DLD1 (cell line): Measurements from ENCODE around the gene ADAMTSL5.
"Not testable (repeated sequence)": the region's sequence is repeated elsewhere in the genome, so short reads cannot be mapped to it uniquely, and the experiment has no call there.

Experiments
- in situ Hi-C: cut with HindIII; loops from 2 replicates; pipeline ENCODE4 v1.10.0; 2017; ENCODE audit warnings: low sequenced_read_pairs

ADAMTSL5 gene

GRCh38 chr19:1514295-1514661 lies 1.5 kb upstream of the ADAMTSL5 start:
- in situ Hi-C loops, result no loop called here

DNA sequence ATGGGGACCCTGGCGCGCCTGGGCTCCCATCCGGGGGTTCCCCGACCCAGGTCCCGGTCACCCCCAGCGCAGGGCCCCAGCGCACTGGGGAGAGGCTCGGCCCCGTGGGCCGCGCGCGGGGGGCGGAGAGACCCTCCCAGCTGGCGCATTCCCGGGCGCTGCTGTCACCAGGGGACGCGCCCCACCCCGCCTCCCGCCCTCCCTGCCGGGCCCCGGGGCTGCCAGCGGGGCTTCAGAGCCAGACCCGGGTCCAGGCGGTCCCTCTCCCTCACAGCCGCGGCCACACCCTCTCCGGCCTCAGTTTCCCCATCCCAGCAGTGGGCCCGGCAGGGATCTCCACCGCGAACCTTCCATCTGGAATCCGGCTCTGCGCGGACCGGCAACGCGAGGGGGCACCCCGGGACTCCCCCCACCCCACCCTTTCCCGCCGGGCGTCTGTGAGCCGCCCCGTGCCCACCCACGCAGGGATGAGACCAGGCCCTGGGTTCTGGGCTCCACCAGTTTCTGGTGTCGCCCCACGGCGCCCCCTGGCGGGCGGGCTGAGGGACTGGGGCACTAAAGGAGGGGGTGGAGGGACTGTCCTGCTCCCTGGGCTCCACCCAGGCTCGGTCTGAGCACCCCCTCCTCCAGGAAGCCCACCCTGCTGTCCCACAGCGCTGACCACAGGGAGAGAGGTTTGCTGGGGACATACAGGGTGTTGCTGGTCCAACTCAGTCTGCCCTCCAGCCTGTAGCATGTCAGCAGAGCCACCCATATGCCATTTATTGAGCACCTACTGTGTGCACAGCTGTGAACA lies 878 bp upstream of the ADAMTSL5 start:
- in situ Hi-C loops, result no loop called here

- in situ Hi-C loops, result no loop called here
Observed at GRCh38 chr19:1511318-1512317, 1.2 kb downstream of the ADAMTSL5 start.

- in situ Hi-C loops, result no loop called here
Observed at GRCh38 chr19:1510807-1511206, 2.0 kb downstream of the ADAMTSL5 start.

DNA sequence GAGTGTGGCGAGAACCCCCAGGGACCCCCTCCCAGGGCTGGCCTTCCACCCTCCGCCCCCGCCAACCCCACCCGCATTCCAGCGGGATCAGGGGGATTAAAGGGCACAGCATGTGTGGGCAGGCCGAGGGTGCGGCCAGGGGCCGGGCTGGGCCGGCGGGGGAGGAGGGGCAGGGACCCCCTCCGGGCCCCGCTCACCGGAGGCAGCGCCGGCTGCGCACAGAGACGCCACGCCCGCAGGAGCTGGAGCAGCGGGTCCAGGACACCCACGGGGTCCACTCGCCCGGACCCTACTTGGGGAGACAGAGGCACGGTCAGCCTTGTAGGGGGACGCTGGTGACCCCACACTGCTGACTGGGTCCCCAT lies 2.4 kb downstream of the ADAMTSL5 start:
- in situ Hi-C loops, result no loop called here

DNA sequence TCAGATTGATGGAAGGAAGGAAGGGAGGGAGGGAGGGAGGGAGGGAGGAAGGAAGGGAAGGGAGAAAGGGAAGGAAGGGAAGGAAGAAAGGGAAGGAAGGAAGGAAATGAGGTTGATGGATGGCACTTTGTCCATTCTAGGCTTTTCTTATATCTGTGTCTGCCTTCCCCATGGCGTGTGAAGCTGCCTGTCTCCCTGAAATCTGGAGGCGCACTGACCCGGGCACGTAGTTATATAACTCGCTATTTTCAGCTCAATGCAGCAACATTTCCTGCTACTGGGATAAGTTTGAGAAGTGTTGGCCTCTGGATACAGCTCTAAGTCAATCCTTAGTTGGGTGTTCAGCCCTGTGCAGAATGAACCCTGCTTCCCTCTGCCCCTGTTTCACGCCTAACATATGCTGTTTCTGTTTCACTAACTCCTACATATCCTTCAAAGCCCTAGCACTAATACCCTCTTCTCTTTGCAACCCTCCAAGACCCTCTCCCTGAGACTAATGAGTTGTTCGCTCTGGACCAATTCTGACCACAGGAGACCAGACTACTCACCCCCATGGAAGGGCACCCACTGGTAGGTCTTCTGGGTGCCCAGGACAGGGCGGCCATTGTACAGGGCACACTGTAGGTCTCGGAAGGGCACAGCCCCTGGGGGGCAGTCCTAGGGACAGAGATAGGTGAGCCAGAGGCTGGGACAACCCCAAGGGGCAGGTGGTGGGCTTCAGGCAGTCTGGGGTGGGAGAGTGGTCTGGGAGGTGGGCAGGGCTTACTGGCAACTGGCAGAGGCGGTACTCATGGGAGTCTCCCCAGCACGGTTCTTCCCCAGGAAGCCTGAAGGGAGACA lies 3.0 kb downstream of the ADAMTSL5 start:
- in situ Hi-C loops, result no loop called here

GRCh38 chr19:1508507-1508856 lies 4.3 kb downstream of the ADAMTSL5 start:
- in situ Hi-C loops, result no loop called here

- in situ Hi-C loops, result no loop called here
Observed at GRCh38 chr19:1507763-1508506, 4.9 kb downstream of the ADAMTSL5 start.

GRCh38 chr19:1507192-1507660 lies 5.6 kb downstream of the ADAMTSL5 start:
- in situ Hi-C loops, result no loop called here

DNA sequence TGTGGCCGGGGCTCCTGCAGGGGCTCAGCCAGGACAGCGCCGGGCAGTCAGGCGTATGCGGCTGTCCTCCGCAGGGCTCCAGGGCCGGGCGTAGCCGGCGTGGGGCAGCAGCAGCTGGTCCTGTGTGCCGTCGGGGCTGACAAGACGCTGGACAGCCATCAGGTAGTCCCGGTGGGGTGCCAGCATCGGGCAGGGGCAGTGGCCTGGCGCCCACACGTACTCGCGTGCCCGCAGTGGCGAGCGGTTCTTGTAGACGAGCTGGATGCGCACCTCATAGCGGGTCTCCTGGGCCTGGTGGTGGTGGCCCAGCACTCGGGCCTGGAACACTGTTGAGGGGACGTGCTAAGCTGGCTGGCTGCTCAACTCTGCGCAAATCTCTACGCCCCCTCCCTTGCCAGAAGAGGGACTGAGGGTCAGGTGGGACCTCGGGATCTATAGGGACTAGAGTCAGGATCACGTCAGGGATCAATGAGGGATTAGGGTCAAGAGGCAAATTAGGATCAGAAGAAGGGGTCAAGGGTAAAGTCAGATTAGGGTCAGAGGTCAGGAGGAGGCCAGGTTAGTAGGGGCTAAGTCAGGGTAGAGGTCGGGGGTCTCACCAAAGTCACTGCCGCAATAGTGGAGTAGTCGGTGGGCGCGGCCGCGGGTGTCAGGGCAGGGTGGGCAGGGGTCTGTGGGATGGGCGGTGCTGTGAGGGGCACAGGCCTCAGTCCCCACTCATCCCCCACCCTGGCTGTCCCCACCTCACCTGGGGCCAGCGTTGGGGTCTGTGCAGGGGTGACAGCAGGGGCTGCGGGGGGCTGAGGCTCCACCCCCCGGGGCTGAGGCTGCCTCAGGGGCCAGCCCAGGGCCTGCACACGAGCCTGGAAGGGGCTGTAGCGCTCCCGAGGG lies 6.6 kb downstream of the ADAMTSL5 start:
- in situ Hi-C loops, result no loop called here

GRCh38 chr19:1505012-1505411 lies 7.8 kb downstream of the ADAMTSL5 start:
- in situ Hi-C loops, result no loop called here

DNA sequence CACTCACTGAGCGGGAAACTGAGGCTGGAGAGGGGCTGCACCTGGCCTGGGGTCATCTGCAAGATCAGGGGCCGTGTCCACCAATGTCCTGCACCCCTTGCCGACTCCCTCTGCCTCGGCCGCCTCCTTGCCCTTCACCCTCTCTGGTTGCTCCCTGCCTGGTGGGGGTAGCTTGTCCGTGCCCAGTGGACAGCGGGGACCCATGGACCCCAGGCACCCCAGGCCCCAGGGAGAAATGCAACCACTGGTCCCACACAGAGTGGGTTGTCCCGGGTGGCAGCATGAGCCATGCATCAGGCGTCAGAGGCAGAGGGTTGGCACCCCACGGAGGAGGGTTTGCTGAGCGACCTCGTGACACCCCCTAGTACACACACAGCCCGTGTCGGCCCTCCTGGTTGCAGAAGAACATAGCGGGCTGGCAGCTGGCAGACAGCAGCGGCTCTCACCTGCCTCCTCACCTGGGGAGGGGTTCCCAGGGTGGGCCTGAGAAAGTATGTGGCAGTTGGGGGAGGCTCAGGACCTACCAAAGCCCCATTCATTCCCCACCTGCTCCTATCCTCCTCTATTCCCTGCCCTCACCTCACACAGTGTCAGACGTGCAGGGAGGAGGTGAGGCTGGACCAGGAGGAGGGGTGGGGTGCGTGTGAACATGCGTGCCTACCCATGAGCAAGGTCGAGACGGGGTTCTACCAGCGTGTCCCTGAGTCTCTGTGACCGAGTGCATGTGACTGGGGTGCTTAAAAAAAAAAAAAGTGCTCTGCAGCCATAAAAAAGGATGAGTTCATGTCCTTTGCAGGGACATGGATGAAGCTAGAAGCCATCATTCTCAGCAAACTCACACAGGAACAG lies 8.7 kb downstream of the ADAMTSL5 start:
- in situ Hi-C loops, result no loop called here

DNA sequence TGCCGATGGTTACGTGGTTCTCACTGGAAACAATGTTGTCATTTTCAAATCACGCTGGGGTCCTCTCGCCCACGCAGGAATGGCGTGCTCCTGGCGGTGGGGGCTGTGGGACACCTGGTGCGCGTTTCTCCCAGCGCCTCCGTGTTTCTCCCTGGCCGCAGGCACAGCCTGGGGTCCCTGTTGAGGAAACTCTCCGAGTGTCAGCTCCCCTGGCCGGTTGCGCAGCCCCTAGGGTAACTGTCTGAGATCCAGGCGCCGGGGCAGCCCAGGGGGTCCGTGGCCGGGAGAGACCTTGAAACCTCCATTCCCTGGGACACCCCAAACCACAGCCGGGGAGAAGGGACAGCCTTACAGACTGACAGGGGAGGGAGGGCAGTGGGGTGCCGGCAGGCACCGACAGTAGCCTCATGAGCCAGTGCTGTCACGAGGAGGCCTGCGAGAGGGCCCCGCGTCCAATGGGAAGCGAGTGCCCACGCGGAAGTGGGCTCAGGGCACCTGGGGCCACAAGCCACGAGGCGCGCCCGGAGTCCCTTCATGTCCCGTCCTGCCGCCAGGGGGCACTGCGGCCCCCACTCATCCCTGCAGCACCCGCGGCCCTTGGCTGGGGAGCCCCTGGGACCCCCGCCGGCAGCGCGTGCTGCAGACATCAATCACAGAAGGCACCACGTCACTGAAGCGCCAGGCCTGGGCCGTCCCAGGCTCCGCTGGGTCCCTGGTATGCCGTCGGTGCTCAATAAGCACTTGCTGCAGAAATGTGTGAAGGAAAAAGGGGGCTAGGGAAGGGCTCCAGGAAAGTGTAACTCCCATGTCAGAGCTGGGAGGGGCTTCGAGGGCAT lies 9.5 kb downstream of the ADAMTSL5 start:
- in situ Hi-C loops, result no loop called here

DNA sequence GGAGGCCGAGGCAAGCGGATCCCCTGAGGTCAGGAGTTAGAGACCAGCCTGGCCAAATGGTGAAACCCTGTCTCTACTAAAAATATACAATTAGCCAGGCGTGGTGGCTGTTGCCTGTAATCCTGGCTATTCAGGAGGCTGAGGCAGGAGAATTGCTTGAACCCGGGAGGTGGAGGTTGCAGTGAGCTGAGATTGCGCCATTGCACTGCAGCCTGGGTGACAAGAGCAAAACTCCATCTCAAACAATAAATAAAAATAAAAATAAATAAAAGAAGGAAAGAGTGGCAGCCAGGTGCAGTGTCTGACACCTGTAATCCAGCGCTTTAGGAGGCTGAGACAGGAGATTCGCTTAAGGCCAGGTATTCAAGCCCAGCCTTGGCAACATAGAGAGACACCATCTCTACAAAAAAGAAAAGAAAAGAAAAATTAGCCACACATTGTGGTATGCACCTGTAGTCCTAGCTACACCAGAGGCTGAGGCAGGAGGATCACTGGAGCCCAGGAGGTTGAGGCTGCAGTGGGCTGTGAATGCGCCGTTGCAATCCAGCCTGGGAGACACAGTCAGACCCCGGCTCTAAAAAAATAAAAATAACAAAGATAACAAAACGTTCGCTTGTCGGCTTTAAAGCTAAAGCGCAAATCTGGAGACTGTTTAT lies 10.3 kb downstream of the ADAMTSL5 start:
- in situ Hi-C loops, result no loop called here

DNA sequence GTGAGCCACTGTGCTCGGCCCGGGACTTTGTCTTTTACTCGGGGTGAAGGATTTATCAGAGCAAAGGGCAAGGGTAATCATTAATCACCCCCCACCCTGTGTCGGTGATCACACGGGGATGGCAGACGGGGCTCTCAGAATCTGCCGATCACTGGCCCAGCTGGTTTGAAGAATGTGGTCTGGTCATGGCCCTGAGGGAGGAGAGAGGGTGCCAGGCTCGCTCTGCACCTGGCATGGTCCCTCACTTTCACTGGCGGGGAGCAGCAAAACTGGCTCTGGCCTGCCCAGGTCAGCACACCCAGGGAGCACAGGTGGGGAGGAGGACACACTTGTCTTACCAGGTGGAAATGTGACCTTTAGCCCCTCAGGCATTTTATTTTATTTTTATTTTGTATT lies 11.6 kb downstream of the ADAMTSL5 start:
- in situ Hi-C loops, result no loop called here

DNA sequence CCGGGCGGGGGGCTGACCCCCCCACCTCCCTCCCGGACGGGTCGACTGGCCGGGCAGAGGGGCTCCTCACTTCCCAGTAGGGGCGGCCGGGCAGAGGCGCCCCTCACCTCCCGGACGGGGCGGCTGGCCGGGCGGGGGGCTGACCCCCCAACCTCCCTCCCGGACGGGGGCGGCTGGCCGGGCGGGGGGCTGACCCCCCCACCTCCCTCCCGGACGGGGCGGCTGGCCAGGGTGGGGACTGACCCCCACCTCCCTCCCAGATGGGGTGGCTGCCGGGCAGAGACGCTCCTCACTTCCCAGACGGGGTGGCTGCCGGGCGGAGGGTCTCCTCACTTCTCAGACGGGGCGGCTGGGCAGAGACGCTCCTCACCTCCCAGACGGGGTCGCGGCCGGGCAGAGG lies 13.6 kb downstream of the ADAMTSL5 start:
- in situ Hi-C loops, result not testable (repeated sequence)
